GM13977 (cell line): ENCODE data around the gene IPMK.
A peak's percentile ranks its signal among the peaks of the same experiment; 100 is the strongest.

Source experiments
- DNase-seq: peaks from one replicate; pipeline ENCODE4 v3.0.0; 2012; ENCODE audit warnings: low spot score
- CTCF ChIP-seq: IDR thresholded peaks from 2 replicates; pipeline ENCODE4 v1.5.1; 2012; ENCODE audit warnings: mild to moderate bottlenecking, control low read depth; ENCODE audit not compliant: insufficient read depth; ENCODE audit errors: extremely low read depth, missing control alignments
- in situ Hi-C: fragments of 300-500 bp; cut with MboI; formaldehyde crosslinking; loops from one replicate; pipeline ENCODE4 v1.12.0; 2022; ENCODE audit warnings: low sequenced_read_pairs, low pct_unique_long_range_greater_than_20kb, mixed read lengths, inconsistent platforms; ENCODE audit not compliant: unreplicated experiment

Gene IPMK

GRCh38 chr10:58152673-58153263 lies 114.9 kb downstream of the IPMK start:
- DNase-seq, result peak; percentile 28
- in situ Hi-C loops, result no loop called here
- peak; percentile 73 for TF ChIP-seq CTCF

GRCh38 chr10:58150290-58150689 lies 117.4 kb downstream of the IPMK start:
- in situ Hi-C loops, result no loop called here
- DNase-seq, result no peak
- TF ChIP-seq CTCF, result no peak

- in situ Hi-C loops, result no loop called here
- TF ChIP-seq CTCF, result no peak
- no peak for DNase-seq
These were observed 123.8 kb downstream of the IPMK start for GRCh38 chr10:58143944-58144343.
